ENCODE data around the gene UNC80.

UNC80 gene

GRCh38 chr2:209905691-209906090 is 134.1 kb downstream of the UNC80 start:
- in situ Hi-C loops (cut with MboI; ENCODE audit: low pct_unique_long_range_greater_than_20kb, low sequenced_read_pairs): no loop called here
- DNase-seq: no peak

DNA sequence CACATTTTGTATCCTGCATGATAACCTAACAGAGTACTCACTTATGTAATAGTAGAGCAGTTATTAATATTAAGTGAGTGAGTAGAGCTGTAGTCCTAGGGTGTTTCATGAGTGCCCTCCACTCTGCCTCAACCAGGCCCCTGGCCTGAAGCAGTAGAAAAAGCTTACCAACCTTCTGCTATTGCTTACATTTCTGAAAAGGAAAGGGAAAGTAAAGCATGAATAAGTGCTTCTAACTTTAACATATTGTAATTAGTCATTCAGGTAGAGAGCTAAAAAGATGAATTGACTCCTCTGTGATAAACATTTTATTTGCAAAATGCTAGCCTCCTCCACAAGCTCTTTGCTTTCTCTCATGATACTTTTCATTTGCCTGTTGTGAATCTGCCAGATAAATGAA is 136.1 kb downstream of the UNC80 start:
- no peak for DNase-seq
- in situ Hi-C loops (cut with MboI; ENCODE audit: low pct_unique_long_range_greater_than_20kb, low sequenced_read_pairs): no loop called here

DNA sequence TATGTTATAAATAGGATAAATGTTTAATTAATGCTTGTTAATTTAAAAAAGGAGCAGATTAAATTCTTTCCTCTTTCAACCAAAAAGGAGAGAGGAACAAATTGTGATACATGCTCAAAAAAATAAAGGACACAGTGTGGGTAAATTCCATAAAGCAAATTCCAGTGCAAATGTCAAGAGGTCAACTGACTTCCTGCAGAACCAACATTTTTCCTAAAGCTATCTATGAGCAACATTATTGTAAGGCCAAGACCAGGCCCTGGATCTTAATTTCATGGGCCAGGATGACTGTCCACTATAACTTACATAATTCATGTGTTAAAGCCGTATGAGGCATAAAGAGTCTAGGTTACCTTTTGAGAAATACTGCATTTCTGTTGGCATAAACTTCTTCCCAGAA is 136.9 kb downstream of the UNC80 start:
- in situ Hi-C loops (cut with MboI; ENCODE audit: low pct_unique_long_range_greater_than_20kb, low sequenced_read_pairs): no loop called here
- DNase-seq: no peak

- no peak for DNase-seq
- in situ Hi-C loops (cut with MboI; ENCODE audit: low pct_unique_long_range_greater_than_20kb, low sequenced_read_pairs): no loop called here
Measured at GRCh38 chr2:209911486-209911885, 139.9 kb downstream of the UNC80 start.

DNA sequence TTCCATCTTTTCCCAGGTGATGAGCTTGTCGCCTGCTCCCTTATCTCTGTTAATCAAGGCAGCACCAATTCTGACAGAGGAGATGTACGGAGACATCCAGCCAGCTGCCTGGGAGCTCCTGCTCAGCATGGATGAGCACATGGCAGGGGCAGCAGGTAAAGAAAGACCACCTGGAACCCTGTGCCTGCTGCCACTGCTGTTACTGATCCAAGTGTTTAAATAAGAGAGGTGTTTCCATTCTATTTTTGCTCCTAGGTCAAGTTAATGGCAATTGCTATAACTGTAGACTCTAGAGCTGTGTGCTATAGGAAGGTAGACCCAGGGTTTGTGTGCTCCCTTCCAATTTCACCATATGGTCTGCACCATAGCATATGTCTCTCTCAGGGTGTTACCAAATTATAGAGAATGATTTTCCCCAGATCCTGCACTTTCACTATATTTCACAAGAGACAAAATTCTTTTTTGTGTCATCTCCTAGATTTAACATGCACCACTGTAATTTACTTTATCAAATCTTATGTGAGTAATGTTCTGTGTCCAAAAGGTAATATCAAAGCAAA is 142.2 kb downstream of the UNC80 start:
- in situ Hi-C loops (cut with MboI; ENCODE audit: low pct_unique_long_range_greater_than_20kb, low sequenced_read_pairs): no loop called here
- DNase-seq: no peak

- in situ Hi-C loops (cut with MboI; ENCODE audit: low pct_unique_long_range_greater_than_20kb, low sequenced_read_pairs): no loop called here
- DNase-seq: no peak
Measured at GRCh38 chr2:209917154-209917771, 145.6 kb downstream of the UNC80 start.

DNA sequence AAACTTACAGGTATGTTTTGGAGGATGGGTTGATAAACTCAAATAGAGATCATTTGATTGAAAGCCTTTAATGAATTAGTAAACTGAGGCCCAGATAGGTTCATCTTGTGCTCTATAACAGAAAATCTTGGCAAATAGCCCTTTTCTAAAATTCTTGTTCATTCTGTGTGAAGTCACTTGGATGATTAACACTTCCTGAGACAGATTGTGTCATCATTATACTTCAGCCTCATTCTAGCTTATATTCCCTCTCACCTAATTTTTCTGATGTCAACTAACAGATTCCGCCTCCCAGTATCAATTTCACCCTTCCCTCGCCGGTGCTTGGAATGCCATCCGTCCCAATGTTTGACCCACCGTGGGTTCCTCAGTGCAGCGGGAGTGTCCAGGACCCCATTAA is 146.6 kb downstream of the UNC80 start:
- no peak for DNase-seq
- in situ Hi-C loops (cut with MboI; ENCODE audit: low pct_unique_long_range_greater_than_20kb, low sequenced_read_pairs): no loop called here

GRCh38 chr2:209922116-209922515 is 150.5 kb downstream of the UNC80 start:
- no peak for DNase-seq
- in situ Hi-C loops (cut with MboI; ENCODE audit: low pct_unique_long_range_greater_than_20kb, low sequenced_read_pairs): no loop called here

- in situ Hi-C loops (cut with MboI; ENCODE audit: low pct_unique_long_range_greater_than_20kb, low sequenced_read_pairs): no loop called here
- DNase-seq: no peak
Measured at GRCh38 chr2:209929369-209929768, 157.7 kb downstream of the UNC80 start.

GRCh38 chr2:209933499-209934483 is 162.2 kb downstream of the UNC80 start:
- in situ Hi-C loops (cut with MboI; ENCODE audit: low pct_unique_long_range_greater_than_20kb, low sequenced_read_pairs): no loop called here
- DNase-seq: no peak

DNA sequence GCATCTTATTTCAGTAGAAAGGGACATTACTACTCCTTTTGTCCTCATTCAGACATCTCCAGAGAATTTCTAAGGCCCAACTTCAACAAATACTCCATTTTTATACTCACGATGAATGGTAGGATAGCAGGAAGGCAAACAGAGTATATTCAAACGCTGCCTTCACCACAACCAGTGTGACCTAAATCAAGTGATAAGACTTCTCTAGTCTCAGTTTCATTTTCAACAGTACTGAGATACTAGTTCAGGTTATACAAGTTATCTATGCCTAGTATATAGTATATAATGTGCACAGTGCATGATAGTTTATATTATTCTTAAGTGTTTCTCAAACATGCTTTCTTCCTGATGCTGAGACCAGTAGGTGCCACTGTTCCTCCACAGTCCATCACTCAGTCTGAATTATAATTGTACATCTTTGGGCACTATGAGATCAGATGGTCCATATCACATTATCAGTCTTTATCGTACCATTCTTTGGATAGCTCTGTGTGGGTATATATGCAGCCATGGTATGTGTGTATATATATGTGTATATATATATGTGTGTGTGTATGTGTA is 164.6 kb downstream of the UNC80 start:
- in situ Hi-C loops (cut with MboI; ENCODE audit: low pct_unique_long_range_greater_than_20kb, low sequenced_read_pairs): no loop called here
- DNase-seq: peak; percentile 2

- in situ Hi-C loops (cut with MboI; ENCODE audit: low pct_unique_long_range_greater_than_20kb, low sequenced_read_pairs): no loop called here
Measured at GRCh38 chr2:209937893-209938292, 166.3 kb downstream of the UNC80 start.

GRCh38 chr2:209938906-209939305 is 167.3 kb downstream of the UNC80 start:
- no peak for DNase-seq
- in situ Hi-C loops (cut with MboI; ENCODE audit: low pct_unique_long_range_greater_than_20kb, low sequenced_read_pairs): no loop called here

More at GRCh38 chr2:209937893-209938292, 166.3 kb downstream of the UNC80 start:
- DNase-seq: no peak

- in situ Hi-C loops (cut with MboI; ENCODE audit: low pct_unique_long_range_greater_than_20kb, low sequenced_read_pairs): no loop called here
Measured at GRCh38 chr2:209940936-209941335, 169.3 kb downstream of the UNC80 start.

GRCh38 chr2:209942426-209942825 is 170.8 kb downstream of the UNC80 start:
- in situ Hi-C loops (cut with MboI; ENCODE audit: low pct_unique_long_range_greater_than_20kb, low sequenced_read_pairs): no loop called here
- DNase-seq: no peak

More at GRCh38 chr2:209940936-209941335, 169.3 kb downstream of the UNC80 start:
- no peak for DNase-seq

GRCh38 chr2:209942936-209943605 is 171.4 kb downstream of the UNC80 start:
- in situ Hi-C loops (cut with MboI; ENCODE audit: low pct_unique_long_range_greater_than_20kb, low sequenced_read_pairs): no loop called here
- DNase-seq: no peak

GRCh38 chr2:209943776-209944175 is 172.1 kb downstream of the UNC80 start:
- in situ Hi-C loops (cut with MboI; ENCODE audit: low pct_unique_long_range_greater_than_20kb, low sequenced_read_pairs): no loop called here
- no peak for DNase-seq

GRCh38 chr2:209946539-209946938 is 174.9 kb downstream of the UNC80 start:
- no peak for DNase-seq
- in situ Hi-C loops (cut with MboI; ENCODE audit: low pct_unique_long_range_greater_than_20kb, low sequenced_read_pairs): no loop called here

DNA sequence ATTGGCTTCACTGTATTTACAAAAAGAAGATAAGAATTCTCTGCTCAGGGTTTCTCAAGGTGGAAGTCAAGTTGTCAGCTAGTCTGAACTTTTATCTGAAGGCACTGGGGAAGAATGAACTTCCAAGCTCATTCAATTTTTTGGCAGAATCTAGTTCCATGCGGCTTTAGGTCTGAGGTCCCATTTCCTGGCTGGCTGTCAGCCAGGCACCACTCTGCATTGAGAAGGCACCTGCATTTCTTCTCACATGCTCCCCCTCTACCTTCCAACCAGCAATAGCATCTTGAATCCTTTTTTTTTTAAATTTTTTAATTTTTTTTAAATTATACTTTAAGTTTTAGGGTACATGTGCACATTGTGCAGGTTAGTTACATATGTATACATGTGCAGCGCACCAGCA is 184.6 kb downstream of the UNC80 start:
- in situ Hi-C loops (cut with MboI; ENCODE audit: low pct_unique_long_range_greater_than_20kb, low sequenced_read_pairs): no loop called here

More for the DNA sequence above, 184.6 kb downstream of the UNC80 start:
- DNase-seq: no peak
